Choroid plexus epithelial cell (primary cell): Measurements from ENCODE around the gene ALDH8A1.

Experiments
- DNase-seq: peaks from one replicate; pipeline ENCODE4 v3.0.0-alpha.2; 2010; ENCODE audit warnings: low read depth
- H3K4me3 ChIP-seq: 2 replicates; pipeline ENCODE4 v1.5.1; 2011; ENCODE audit warnings: low read depth, mild to moderate bottlenecking, control low read depth, low read length, moderate library complexity
- CTCF ChIP-seq: conservative IDR thresholded peaks from 2 replicates; pipeline ENCODE4 v1.5.1; 2011; ENCODE audit warnings: low read depth, mild to moderate bottlenecking, control low read depth, inconsistent platforms, low read length, moderate library complexity

ALDH8A1 gene

GRCh38 chr6:134967711-134968110 is 17.8 kb upstream of the ALDH8A1 start:
- no peak overlapping the region for H3K4me3 ChIP-seq
- no peak for DNase-seq
- TF ChIP-seq CTCF: no peak

GRCh38 chr6:134964451-134965203 is 14.7 kb upstream of the ALDH8A1 start:
- no peak for TF ChIP-seq CTCF
- DNase-seq: no peak
- no peak overlapping the region for H3K4me3 ChIP-seq

- DNase-seq: no peak
- no peak overlapping the region for H3K4me3 ChIP-seq
- TF ChIP-seq CTCF: no peak
These were observed 12.5 kb upstream of the ALDH8A1 start for GRCh38 chr6:134962421-134962820.

GRCh38 chr6:134961366-134961765 is 11.5 kb upstream of the ALDH8A1 start:
- TF ChIP-seq CTCF: no peak

GRCh38 chr6:134959603-134960002 is 9.7 kb upstream of the ALDH8A1 start:
- TF ChIP-seq CTCF: no peak
- DNase-seq: no peak
- no peak overlapping the region for H3K4me3 ChIP-seq

More at GRCh38 chr6:134961366-134961765, 11.5 kb upstream of the ALDH8A1 start:
- DNase-seq: no peak
- no peak overlapping the region for H3K4me3 ChIP-seq

GRCh38 chr6:134956676-134957075 is 6.8 kb upstream of the ALDH8A1 start:
- no peak for TF ChIP-seq CTCF
- DNase-seq: no peak
- H3K4me3 ChIP-seq: no peak overlapping the region

GRCh38 chr6:134956032-134956431 is 6.1 kb upstream of the ALDH8A1 start:
- H3K4me3 ChIP-seq: no peak overlapping the region
- DNase-seq: no peak
- no peak for TF ChIP-seq CTCF
